ENCODE results near the gene NAT8. TPM values are rescaled to one million over a fixed set of nuclear protein-coding genes. Genes with fewer than 3 reads are reported as not detected.
"Not testable (repeated sequence)": the region's sequence is repeated elsewhere in the genome, so short reads cannot be mapped to it uniquely, and the experiment has no call there.

Gene NAT8
- total RNA-seq, 1 donor from 2014 or later: not detected

DNA sequence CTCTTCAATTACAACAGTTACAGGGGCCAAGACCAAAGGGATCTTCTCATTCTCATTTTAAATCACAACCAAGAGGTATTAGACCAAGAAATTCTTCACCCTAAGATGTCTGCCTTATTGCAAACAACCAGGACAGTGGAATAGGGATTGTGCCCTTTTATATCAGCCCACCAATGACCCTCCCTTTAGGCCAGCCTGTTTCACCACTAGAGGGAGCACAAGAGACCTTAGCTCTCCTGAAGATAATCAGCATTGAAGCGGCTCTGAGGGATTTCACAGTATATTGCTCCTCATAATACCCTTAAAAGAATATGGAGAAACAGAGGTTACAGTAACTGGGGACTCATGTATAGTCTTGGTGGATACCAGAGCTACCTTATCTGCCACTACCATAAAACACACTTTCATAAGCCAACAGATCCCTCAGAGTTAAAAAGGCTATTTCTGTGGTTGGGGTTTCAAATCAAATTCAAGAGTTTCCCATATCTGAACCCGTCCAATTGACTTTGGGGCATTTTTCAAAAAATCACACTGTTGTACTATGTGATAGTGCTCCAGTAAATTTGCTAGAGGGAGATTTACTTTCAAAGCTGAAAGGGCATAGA is 11.5 kb downstream of the NAT8 start:
- TF ChIP-seq, protein P1, sequence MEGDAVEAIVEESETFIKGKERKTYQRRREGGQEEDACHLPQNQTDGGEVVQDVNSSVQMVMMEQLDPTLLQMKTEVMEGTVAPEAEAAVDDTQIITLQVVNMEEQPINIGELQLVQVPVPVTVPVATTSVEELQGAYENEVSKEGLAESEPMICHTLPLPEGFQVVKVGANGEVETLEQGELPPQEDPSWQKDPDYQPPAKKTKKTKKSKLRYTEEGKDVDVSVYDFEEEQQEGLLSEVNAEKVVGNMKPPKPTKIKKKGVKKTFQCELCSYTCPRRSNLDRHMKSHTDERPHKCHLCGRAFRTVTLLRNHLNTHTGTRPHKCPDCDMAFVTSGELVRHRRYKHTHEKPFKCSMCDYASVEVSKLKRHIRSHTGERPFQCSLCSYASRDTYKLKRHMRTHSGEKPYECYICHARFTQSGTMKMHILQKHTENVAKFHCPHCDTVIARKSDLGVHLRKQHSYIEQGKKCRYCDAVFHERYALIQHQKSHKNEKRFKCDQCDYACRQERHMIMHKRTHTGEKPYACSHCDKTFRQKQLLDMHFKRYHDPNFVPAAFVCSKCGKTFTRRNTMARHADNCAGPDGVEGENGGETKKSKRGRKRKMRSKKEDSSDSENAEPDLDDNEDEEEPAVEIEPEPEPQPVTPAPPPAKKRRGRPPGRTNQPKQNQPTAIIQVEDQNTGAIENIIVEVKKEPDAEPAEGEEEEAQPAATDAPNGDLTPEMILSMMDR (IDR thresholded peaks at IDR 0.05; ENCODE audit: insufficient read depth, low read length, severe bottlenecking): peak; percentile 29
- H3K27me3 ChIP-seq (ENCODE audit: control insufficient read depth, insufficient read depth, low read length); H3K4me3 ChIP-seq (ENCODE audit: low read depth, low read length); H3K36me3 ChIP-seq (ENCODE audit: control insufficient read depth, insufficient read depth, low read length); DNase-seq (ENCODE audit: low read depth): not testable (repeated sequence)
- peak; percentile 13 for FAIRE-seq

DNA sequence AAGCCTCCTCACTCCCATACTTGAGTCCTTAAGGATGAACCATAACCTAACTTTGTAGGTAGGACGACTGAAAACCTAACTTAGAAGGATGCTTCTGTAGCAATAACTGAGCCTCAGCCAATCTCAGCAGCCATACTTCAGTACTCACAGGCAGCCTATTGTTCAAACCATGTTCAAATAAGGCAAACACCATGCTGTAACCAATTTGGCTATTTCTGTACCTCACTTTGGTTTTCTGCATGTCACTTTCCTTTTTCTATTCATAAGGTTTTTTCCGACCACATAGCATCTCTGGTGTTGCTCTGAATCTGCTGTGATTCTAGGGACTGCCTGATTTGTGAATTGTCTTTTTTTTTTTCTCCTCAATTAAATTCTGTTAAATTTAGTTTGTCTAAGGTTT is 13.7 kb downstream of the NAT8 start:
- not testable (repeated sequence) for DNase-seq (ENCODE audit: low read depth); H3K36me3 ChIP-seq (ENCODE audit: control insufficient read depth, insufficient read depth, low read length); H3K4me3 ChIP-seq (ENCODE audit: low read depth, low read length); H3K27me3 ChIP-seq (ENCODE audit: control insufficient read depth, insufficient read depth, low read length)
- peak; percentile 7 for FAIRE-seq

DNA sequence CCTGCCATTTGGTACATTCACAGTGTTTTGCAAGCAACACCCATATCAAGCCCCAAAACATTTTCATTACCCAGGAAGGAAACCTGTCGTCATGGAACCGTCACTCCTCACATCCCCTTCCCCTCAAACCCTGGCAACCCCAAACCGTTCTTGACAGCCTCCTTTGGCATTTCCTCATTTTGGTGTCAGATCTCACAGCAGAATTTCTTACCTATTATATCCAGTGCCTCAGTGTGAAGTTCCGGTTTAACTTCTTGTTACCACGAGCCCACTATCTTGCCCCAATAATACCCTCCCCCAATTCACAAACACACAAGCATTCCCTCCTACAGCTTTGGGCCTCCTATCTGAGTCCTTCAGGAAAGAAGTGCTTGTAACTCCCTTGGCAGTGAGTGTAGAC is 16.0 kb downstream of the NAT8 start:
- H3K27me3 ChIP-seq (ENCODE audit: control insufficient read depth, insufficient read depth, low read length); DNase-seq (ENCODE audit: low read depth); H3K4me3 ChIP-seq (ENCODE audit: low read depth, low read length); FAIRE-seq; H3K36me3 ChIP-seq (ENCODE audit: control insufficient read depth, insufficient read depth, low read length): not testable (repeated sequence)

DNA sequence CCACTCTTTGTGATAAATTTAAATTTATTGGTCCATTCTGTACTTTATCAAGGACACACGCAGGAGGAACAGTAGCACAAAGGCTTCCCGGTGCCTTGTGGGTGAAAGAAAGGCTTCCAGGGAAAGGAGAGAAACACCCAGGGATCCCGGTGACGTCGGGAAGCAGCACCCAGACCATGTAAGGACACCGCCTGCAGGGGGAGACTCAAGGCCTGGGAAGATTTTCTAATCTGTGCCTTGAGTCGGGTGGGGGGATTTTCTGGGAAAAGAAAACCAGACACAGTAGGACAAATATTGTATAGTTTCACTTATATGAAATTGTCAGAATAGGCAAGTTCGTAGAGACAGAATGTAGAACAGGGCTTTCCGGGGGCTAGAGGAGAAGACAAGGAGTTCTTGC is 17.6 kb downstream of the NAT8 start:
- not testable (repeated sequence) for H3K27me3 ChIP-seq (ENCODE audit: control insufficient read depth, insufficient read depth, low read length); H3K36me3 ChIP-seq (ENCODE audit: control insufficient read depth, insufficient read depth, low read length); DNase-seq (ENCODE audit: low read depth); FAIRE-seq; H3K4me3 ChIP-seq (ENCODE audit: low read depth, low read length)

DNA sequence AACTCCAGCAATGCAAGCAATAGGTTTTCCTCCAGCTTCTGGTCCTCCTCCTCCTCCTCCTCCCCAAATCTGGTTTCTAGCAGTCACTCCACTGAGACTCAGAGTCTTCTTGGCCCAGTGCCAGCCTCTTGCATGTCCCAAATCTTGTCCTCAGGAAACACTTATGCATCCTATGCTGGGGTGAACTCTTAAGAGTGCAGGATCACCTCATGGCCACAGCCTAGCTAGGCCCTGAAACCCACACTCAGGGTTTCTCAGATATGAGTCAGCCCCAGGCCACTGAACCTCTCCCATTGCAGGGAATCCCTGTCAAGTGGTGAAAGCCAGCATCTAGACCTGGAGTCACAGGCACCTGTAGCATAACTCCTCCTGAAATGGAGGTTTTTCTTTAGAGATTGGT is 18.2 kb downstream of the NAT8 start:
- not testable (repeated sequence) for H3K4me3 ChIP-seq (ENCODE audit: low read depth, low read length); FAIRE-seq; H3K27me3 ChIP-seq (ENCODE audit: control insufficient read depth, insufficient read depth, low read length)

DNA sequence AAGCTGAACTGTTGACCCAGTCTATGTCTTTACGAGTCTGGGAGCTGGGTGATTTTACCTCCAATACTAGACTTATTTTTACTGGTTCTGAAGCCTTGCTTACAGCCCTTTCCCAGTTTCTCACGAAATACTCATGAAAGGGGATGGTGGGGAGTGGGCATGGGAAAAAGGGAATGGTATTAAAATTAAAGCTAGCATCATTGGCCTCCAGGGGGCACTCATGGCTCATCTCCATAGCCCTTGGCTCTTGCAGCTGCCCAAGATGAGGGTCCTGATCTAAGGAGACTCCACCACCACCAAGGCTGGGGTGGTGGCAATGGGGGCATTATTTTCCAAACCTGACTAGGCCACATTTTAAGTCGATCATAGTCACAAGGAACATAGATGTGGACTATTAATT is 22.3 kb downstream of the NAT8 start:
- H3K36me3 ChIP-seq (ENCODE audit: control insufficient read depth, insufficient read depth, low read length); FAIRE-seq; H3K27me3 ChIP-seq (ENCODE audit: control insufficient read depth, insufficient read depth, low read length); DNase-seq (ENCODE audit: low read depth); H3K4me3 ChIP-seq (ENCODE audit: low read depth, low read length): not testable (repeated sequence)
- TF ChIP-seq, protein P1 (IDR thresholded peaks at IDR 0.05; ENCODE audit: insufficient read depth, low read length, severe bottlenecking): peak; percentile 28

More for the DNA sequence above, 18.2 kb downstream of the NAT8 start:
- not testable (repeated sequence) for DNase-seq (ENCODE audit: low read depth); H3K36me3 ChIP-seq (ENCODE audit: control insufficient read depth, insufficient read depth, low read length)

DNA sequence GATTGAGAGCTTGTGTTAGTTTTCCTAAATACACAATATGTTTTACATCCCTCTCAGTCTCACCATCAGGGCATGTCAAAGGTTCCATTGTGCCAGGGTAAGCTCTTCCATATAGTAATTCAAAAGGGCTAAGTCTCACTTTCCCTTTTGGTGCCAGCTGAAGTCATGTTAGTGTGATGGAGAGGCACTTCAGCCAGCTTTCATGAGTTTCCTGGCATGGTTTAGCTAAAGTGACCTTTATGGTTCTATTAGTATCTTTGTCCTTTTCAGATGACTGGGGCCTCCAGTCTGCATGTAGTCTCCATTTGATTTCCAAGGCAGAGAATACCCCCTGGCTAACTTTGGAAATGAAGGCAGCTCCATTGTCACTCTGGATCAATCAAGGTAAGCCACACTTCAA is 27.2 kb downstream of the NAT8 start:
- Histone ChIP-seq H3K27me3 (ENCODE audit: control insufficient read depth, insufficient read depth, low read length) (no peaks in the 10 kb centered on the region), H3K36me3 (ENCODE audit: control insufficient read depth, insufficient read depth, low read length) (no peaks in the 10 kb centered on the region), H3K4me3 (ENCODE audit: low read depth, low read length) (no peak overlapping the region)
- DNase-seq (ENCODE audit: low read depth): no peak
- FAIRE-seq: no peak
- TF ChIP-seq, protein P1 (IDR thresholded peaks at IDR 0.05; ENCODE audit: insufficient read depth, low read length, severe bottlenecking): no peak

DNA sequence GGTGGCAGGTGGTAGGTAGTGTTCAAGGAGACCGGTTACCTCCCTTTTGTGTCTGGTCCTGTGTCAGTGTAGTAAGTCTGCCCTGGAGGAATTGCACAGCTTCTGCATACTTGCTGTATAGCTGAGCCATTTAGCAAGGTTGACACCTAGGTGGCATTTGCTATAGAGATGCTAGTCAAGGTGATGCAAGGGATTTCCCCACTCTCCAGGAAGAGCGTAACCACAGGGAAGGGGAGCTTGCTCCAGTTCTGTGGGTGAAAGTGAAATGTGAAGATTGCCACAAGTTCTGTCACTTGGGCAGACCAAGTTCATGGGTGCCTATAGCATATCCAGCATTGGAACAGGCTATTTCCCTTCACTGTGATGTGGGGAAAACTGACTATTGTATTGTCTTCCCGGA is 28.1 kb downstream of the NAT8 start:
- Histone ChIP-seq H3K27me3 (ENCODE audit: control insufficient read depth, insufficient read depth, low read length) (no peaks in the 10 kb centered on the region), H3K4me3 (ENCODE audit: low read depth, low read length) (no peak overlapping the region), H3K36me3 (ENCODE audit: control insufficient read depth, insufficient read depth, low read length) (no peaks in the 10 kb centered on the region)
- TF ChIP-seq, protein P1 (IDR thresholded peaks at IDR 0.05; ENCODE audit: insufficient read depth, low read length, severe bottlenecking): no peak
- DNase-seq (ENCODE audit: low read depth) (no peak), FAIRE-seq (no peak)

Data from bronchial epithelial cell (primary cell).